ENCODE data around the gene NOG. TPM values are rescaled to one million over a fixed set of nuclear protein-coding genes. Genes with fewer than 3 reads are reported as not detected.

Gene NOG
- total RNA-seq, 5 donors from 2014 or later (not counting 1 experiment from before 2014, with no cell fraction given): 9.2 to 82.3 (median 64.6) TPM

- Histone ChIP-seq H3K27ac (ENCODE audit: low read length) (no peak overlapping the region), H3K36me3 (ENCODE audit: control insufficient read depth in 2 of 2, extremely low read depth in 1 of 2, insufficient read depth in 1 of 2, low read length in 1 of 2) (no peaks in the 10 kb centered on the region), H3K27me3 (replicated peaks in 1 of 2; ENCODE audit: control insufficient read depth in 2 of 2, extremely low read depth in 1 of 2, insufficient read depth in 2 of 2, low read length in 1 of 2) (peaks cover 0 to 6% of the 10 kb centered on the region in 2 experiments), H3K9me3 (no peaks in the 10 kb centered on the region), H3K4me3 (ENCODE audit: control insufficient read depth in 1 of 2, extremely low read depth in 1 of 2, low read length in 1 of 2) (no peak overlapping the region), H3K4me1 (ENCODE audit: control insufficient read depth in 1 of 2, extremely low read depth in 1 of 2, insufficient read depth in 2 of 2, low read length in 2 of 2) (no peaks in the 10 kb centered on the region)
- Mint-ChIP-seq H3K27ac (no peak overlapping the region), H3K4me3 (no peak overlapping the region), H3K27me3 (peaks cover 0 to 2% of the 10 kb centered on the region in 2 donors), H3K4me1 (peaks cover 3 to 13% (median 3%) of the 10 kb centered on the region in 3 donors), H3K9me3 (no peaks in the 10 kb centered on the region), H3K36me3 (no peaks in the 10 kb centered on the region)
- ATAC-seq (replicated peaks in 1 of 4) (no peak), DNase-seq (no peak)
- CTCF ChIA-PET: no interaction called here
- POLR2A ChIA-PET: no interaction called here
- WGBS (ENCODE audit: insufficient coverage): 93% methylated on average over 2 of the region's 2 CpGs
Measured at GRCh38 chr17:56616239-56616638, 22.7 kb downstream of the NOG start.

- Histone ChIP-seq H3K4me1 (ENCODE audit: control insufficient read depth in 1 of 2, extremely low read depth in 1 of 2, insufficient read depth in 2 of 2, low read length in 2 of 2) (peaks cover 0 to 3% of the 10 kb centered on the region in 2 experiments), H3K4me3 (ENCODE audit: control insufficient read depth in 1 of 2, extremely low read depth in 1 of 2, low read length in 1 of 2) (no peak overlapping the region), H3K27me3 (replicated peaks in 1 of 2; ENCODE audit: control insufficient read depth in 2 of 2, extremely low read depth in 1 of 2, insufficient read depth in 2 of 2, low read length in 1 of 2) (peaks cover 0 to 8% of the 10 kb centered on the region in 2 experiments), H3K27ac (ENCODE audit: low read length) (no peak overlapping the region), H3K36me3 (ENCODE audit: control insufficient read depth in 2 of 2, extremely low read depth in 1 of 2, insufficient read depth in 1 of 2, low read length in 1 of 2) (no peaks in the 10 kb centered on the region), H3K9me3 (no peaks in the 10 kb centered on the region)
- ChIA-PET CTCF (no interaction called here), POLR2A (interaction anchor here in 1 of 2 donors (0.6 kb wide), 1 partner anchor 9 kb away, joined by 12 read pairs; no protein-coding TSS in a partner anchor)
- no CpG with 5 or more reads among the region's 1 CpG for WGBS (ENCODE audit: insufficient coverage)
- Mint-ChIP-seq H3K27ac (no peak overlapping the region), H3K36me3 (no peaks in the 10 kb centered on the region), H3K27me3 (peaks cover 0 to 11% of the 10 kb centered on the region in 2 donors), H3K4me1 (peaks cover 0 to 8% (median 0%) of the 10 kb centered on the region in 3 donors), H3K9me3 (no peaks in the 10 kb centered on the region), H3K4me3 (no peak overlapping the region)
- ATAC-seq (replicated peaks in 1 of 4): no peak
- DNase-seq: no peak
Measured at GRCh38 chr17:56623383-56623782, 29.9 kb downstream of the NOG start.

DNA sequence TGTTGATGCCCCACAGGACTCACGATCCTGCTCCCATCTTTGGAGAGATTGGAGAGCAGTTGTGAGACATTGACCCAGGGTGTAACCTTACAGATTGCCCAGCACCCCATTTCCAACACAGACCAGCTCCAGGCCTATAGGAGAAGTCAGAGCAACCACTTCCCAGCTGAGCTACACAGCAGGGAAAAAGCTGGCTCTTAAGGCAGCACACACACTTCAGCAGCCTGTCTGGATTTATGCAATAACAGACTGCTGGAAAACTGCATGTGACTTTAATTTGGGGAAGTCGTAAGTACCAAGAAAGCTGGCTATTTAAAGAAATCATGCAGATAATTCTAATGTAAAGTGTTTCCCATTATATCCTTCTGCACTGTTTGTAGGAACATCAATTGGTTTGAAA lies 30.8 kb downstream of the NOG start:
- DNase-seq (no peak), ATAC-seq (replicated peaks in 1 of 4) (no peak)
- Histone ChIP-seq H3K4me1 (ENCODE audit: control insufficient read depth in 1 of 2, extremely low read depth in 1 of 2, insufficient read depth in 2 of 2, low read length in 2 of 2) (peaks cover 0 to 3% of the 10 kb centered on the region in 2 experiments), H3K27ac (ENCODE audit: low read length) (no peak overlapping the region), H3K4me3 (ENCODE audit: control insufficient read depth in 1 of 2, extremely low read depth in 1 of 2, low read length in 1 of 2) (no peak overlapping the region), H3K9me3 (no peaks in the 10 kb centered on the region), H3K27me3 (replicated peaks in 1 of 2; ENCODE audit: control insufficient read depth in 2 of 2, extremely low read depth in 1 of 2, insufficient read depth in 2 of 2, low read length in 1 of 2) (peaks cover 0 to 8% of the 10 kb centered on the region in 2 experiments), H3K36me3 (ENCODE audit: control insufficient read depth in 2 of 2, extremely low read depth in 1 of 2, insufficient read depth in 1 of 2, low read length in 1 of 2) (no peaks in the 10 kb centered on the region)
- H3K27ac Mint-ChIP-seq: no peak overlapping the region
- H3K9me3 Mint-ChIP-seq: no peaks in the 10 kb centered on the region
- CTCF ChIA-PET: interaction anchor here in 1 of 2 donors (1.1 kb wide), 1 partner anchor 30 kb away, joined by 3 read pairs; no protein-coding TSS in a partner anchor
- POLR2A ChIA-PET: no interaction called here
- WGBS (ENCODE audit: insufficient coverage): no CpG with 5 or more reads among the region's 2 CpGs
- peaks cover 0 to 11% of the 10 kb centered on the region in 2 donors for H3K27me3 Mint-ChIP-seq
- H3K4me3 Mint-ChIP-seq: no peak overlapping the region
- H3K4me1 Mint-ChIP-seq: peaks cover 0 to 8% (median 0%) of the 10 kb centered on the region in 3 donors
- H3K36me3 Mint-ChIP-seq: no peaks in the 10 kb centered on the region

DNA sequence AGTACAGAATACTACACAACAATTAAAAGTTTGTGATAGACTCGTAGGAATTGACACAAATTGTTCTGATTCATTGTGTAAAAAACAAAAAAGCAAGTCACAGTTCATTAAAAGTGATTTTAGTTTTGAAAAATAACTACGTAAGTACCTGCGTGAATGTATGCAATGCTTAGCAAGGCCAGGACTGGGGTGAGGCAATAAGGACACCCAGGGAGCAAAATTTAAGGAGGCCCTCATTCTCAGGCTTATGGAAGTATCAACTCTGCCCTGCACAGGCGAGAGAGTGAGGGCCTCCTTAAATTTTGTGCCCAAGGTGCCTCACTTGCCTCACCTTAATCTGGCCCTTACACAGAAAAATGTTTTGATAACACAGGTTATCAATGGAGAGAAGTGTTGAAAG lies 31.4 kb downstream of the NOG start:
- no peak overlapping the region for H3K27ac ChIP-seq (ENCODE audit: low read length)
- peaks cover 0 to 3% of the 10 kb centered on the region in 2 experiments for H3K4me1 ChIP-seq (ENCODE audit: control insufficient read depth in 1 of 2, extremely low read depth in 1 of 2, insufficient read depth in 2 of 2, low read length in 2 of 2)
- H3K4me3 ChIP-seq (ENCODE audit: control insufficient read depth in 1 of 2, extremely low read depth in 1 of 2, low read length in 1 of 2): no peak overlapping the region
- ATAC-seq (replicated peaks in 1 of 4) (no peak), DNase-seq (no peak)
- no peaks in the 10 kb centered on the region for H3K9me3 Mint-ChIP-seq
- H3K36me3 ChIP-seq (ENCODE audit: control insufficient read depth in 2 of 2, extremely low read depth in 1 of 2, insufficient read depth in 1 of 2, low read length in 1 of 2): no peaks in the 10 kb centered on the region
- 92% methylated on average over 2 of the region's 4 CpGs for WGBS (ENCODE audit: insufficient coverage)
- CTCF ChIA-PET: interaction anchor here in 1 of 2 donors (1.1 kb wide), 1 partner anchor 30 kb away, joined by 3 read pairs; no protein-coding TSS in a partner anchor
- H3K27me3 Mint-ChIP-seq: peaks cover 0 to 11% of the 10 kb centered on the region in 2 donors
- H3K9me3 ChIP-seq: no peaks in the 10 kb centered on the region
- no peaks in the 10 kb centered on the region for H3K36me3 Mint-ChIP-seq
- no peak overlapping the region for H3K4me3 Mint-ChIP-seq
- peaks cover 0 to 3% of the 10 kb centered on the region in 2 experiments for H3K27me3 ChIP-seq (replicated peaks in 1 of 2; ENCODE audit: control insufficient read depth in 2 of 2, extremely low read depth in 1 of 2, insufficient read depth in 2 of 2, low read length in 1 of 2)
- POLR2A ChIA-PET: no interaction called here
- H3K27ac Mint-ChIP-seq: no peak overlapping the region
- peaks cover 0 to 11% (median 1%) of the 10 kb centered on the region in 3 donors for H3K4me1 Mint-ChIP-seq

- ChIA-PET POLR2A (interaction anchor here in 1 of 2 donors (1.0 kb wide), 1 partner anchor 26 kb away, joined by 3 read pairs; no protein-coding TSS in a partner anchor), CTCF (interaction anchor here in 1 of 2 donors (1.4 kb wide), 1 partner anchor 15 kb away, joined by 3 read pairs; no protein-coding TSS in a partner anchor)
- Histone ChIP-seq H3K4me3 (ENCODE audit: control insufficient read depth in 1 of 2, extremely low read depth in 1 of 2, low read length in 1 of 2) (no peak overlapping the region), H3K4me1 (ENCODE audit: control insufficient read depth in 1 of 2, extremely low read depth in 1 of 2, insufficient read depth in 2 of 2, low read length in 2 of 2) (no peaks in the 10 kb centered on the region), H3K36me3 (ENCODE audit: control insufficient read depth in 2 of 2, extremely low read depth in 1 of 2, insufficient read depth in 1 of 2, low read length in 1 of 2) (no peaks in the 10 kb centered on the region), H3K27me3 (replicated peaks in 1 of 2; ENCODE audit: control insufficient read depth in 2 of 2, extremely low read depth in 1 of 2, insufficient read depth in 2 of 2, low read length in 1 of 2) (peaks cover 0 to 4% of the 10 kb centered on the region in 2 experiments), H3K9me3 (no peaks in the 10 kb centered on the region), H3K27ac (ENCODE audit: low read length) (no peak overlapping the region)
- peaks cover 0 to 5% of the 10 kb centered on the region in 2 donors for H3K27me3 Mint-ChIP-seq
- no peaks in the 10 kb centered on the region for H3K36me3 Mint-ChIP-seq
- no peak overlapping the region for H3K4me3 Mint-ChIP-seq
- ATAC-seq (replicated peaks in 1 of 4) (peak; percentile 75 to 88 (median 84)), DNase-seq (peak in 19 of 35 experiments; percentile 2 to 39 (median 7))
- peaks cover 0 to 6% (median 6%) of the 10 kb centered on the region in 3 donors for H3K4me1 Mint-ChIP-seq
- no peak overlapping the region for H3K27ac Mint-ChIP-seq
- no peaks in the 10 kb centered on the region for H3K9me3 Mint-ChIP-seq
- 54% methylated on average over 6 of the region's 7 CpGs for WGBS (ENCODE audit: insufficient coverage)
Measured at GRCh38 chr17:56629531-56630075, 36.1 kb downstream of the NOG start.

- no peaks in the 10 kb centered on the region for H3K9me3 ChIP-seq
- Mint-ChIP-seq H3K27ac (no peak overlapping the region), H3K4me3 (no peak overlapping the region), H3K4me1 (peaks cover 0 to 6% (median 6%) of the 10 kb centered on the region in 3 donors), H3K27me3 (peaks cover 0 to 5% of the 10 kb centered on the region in 2 donors), H3K9me3 (no peaks in the 10 kb centered on the region), H3K36me3 (no peaks in the 10 kb centered on the region)
- no peaks in the 10 kb centered on the region for H3K36me3 ChIP-seq (ENCODE audit: control insufficient read depth in 2 of 2, extremely low read depth in 1 of 2, insufficient read depth in 1 of 2, low read length in 1 of 2)
- DNase-seq (no peak), ATAC-seq (replicated peaks in 1 of 4) (no peak)
- WGBS (ENCODE audit: insufficient coverage): 78% methylated on average over 3 of the region's 4 CpGs
- H3K27me3 ChIP-seq (replicated peaks in 1 of 2; ENCODE audit: control insufficient read depth in 2 of 2, extremely low read depth in 1 of 2, insufficient read depth in 2 of 2, low read length in 1 of 2): peaks cover 0 to 6% of the 10 kb centered on the region in 2 experiments
- no peaks in the 10 kb centered on the region for H3K4me1 ChIP-seq (ENCODE audit: control insufficient read depth in 1 of 2, extremely low read depth in 1 of 2, insufficient read depth in 2 of 2, low read length in 2 of 2)
- H3K4me3 ChIP-seq (ENCODE audit: control insufficient read depth in 1 of 2, extremely low read depth in 1 of 2, low read length in 1 of 2): no peak overlapping the region
- CTCF ChIA-PET: interaction anchor here in 1 of 2 donors (1.4 kb wide), 1 partner anchor 14 kb away, joined by 3 read pairs; no protein-coding TSS in a partner anchor
- POLR2A ChIA-PET: interaction anchor here in 1 of 2 donors (1.0 kb wide), 1 partner anchor 27 kb away, joined by 3 read pairs; no protein-coding TSS in a partner anchor
- no peak overlapping the region for H3K27ac ChIP-seq (ENCODE audit: low read length)
Measured at GRCh38 chr17:56630202-56630601, 36.7 kb downstream of the NOG start.

Measured in T-cell (primary cell).